ENCODE measurements around the gene AGPAT3.

The AGPAT3 gene

GRCh38 chr21:43979654-43980053 is 114.6 kb downstream of the AGPAT3 start:
- peaks cover 4% of the 10 kb centered on the region; the same call in 1 of the 2 replicates for H3K4me1 ChIP-seq (ENCODE audit: insufficient read depth, low read length)
- H3K27me3 ChIP-seq (ENCODE audit: insufficient read depth, low read length), result no peaks in the 10 kb centered on the region
- H3K9me3 ChIP-seq (ENCODE audit: insufficient read depth, low read depth, low read length), result no peaks in the 10 kb centered on the region
- no peak overlapping the region for H3K9ac ChIP-seq (ENCODE audit: low read depth, low read length)
- no peaks in the 10 kb centered on the region for H3K36me3 ChIP-seq (ENCODE audit: insufficient read depth, low read length)
- WGBS, result 94% methylated on average over 7 of the region's 7 CpGs
- no peak overlapping the region for H3K4me3 ChIP-seq (ENCODE audit: low read length)
- H3K27ac ChIP-seq (ENCODE audit: low read depth, low read length), result no peak overlapping the region

GRCh38 chr21:43981151-43981870 is 116.3 kb downstream of the AGPAT3 start:
- H3K9me3 ChIP-seq (ENCODE audit: insufficient read depth, low read depth, low read length), result no peaks in the 10 kb centered on the region
- WGBS, result 90% methylated on average over 26 of the region's 26 CpGs
- H3K4me1 ChIP-seq (ENCODE audit: insufficient read depth, low read length), result peaks cover 4% of the 10 kb centered on the region; the same call in 1 of the 2 replicates
- no peak overlapping the region for H3K9ac ChIP-seq (ENCODE audit: low read depth, low read length)
- no peaks in the 10 kb centered on the region for H3K36me3 ChIP-seq (ENCODE audit: insufficient read depth, low read length)
- no peak overlapping the region for H3K27ac ChIP-seq (ENCODE audit: low read depth, low read length)
- no peak overlapping the region for H3K4me3 ChIP-seq (ENCODE audit: low read length)
- no peaks in the 10 kb centered on the region for H3K27me3 ChIP-seq (ENCODE audit: insufficient read depth, low read length)

DNA sequence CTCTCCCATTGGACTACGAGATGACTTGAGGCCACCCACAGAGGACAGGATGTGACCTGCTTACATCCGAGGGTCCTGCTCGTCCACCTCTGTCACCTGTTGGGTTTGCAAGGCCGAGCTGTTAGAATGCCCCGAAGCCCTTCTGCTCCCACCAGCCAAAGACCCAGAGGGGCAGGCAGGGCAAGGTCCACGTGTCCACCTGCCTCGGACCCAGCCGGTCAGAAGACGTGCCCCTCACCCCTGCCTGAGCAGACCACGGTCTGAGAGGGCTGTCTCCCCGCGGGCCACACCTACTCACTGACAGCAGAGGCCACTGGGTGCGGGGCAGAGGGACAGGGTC is 116.8 kb downstream of the AGPAT3 start:
- no peak overlapping the region for H3K27ac ChIP-seq (ENCODE audit: low read depth, low read length)
- no peak overlapping the region for H3K9ac ChIP-seq (ENCODE audit: low read depth, low read length)
- no peak overlapping the region for H3K4me3 ChIP-seq (ENCODE audit: low read length)
- peaks cover 4% of the 10 kb centered on the region; the same call in 1 of the 2 replicates for H3K4me1 ChIP-seq (ENCODE audit: insufficient read depth, low read length)
- 64% methylated on average over 13 of the region's 13 CpGs for WGBS
- no peaks in the 10 kb centered on the region for H3K27me3 ChIP-seq (ENCODE audit: insufficient read depth, low read length)
- H3K36me3 ChIP-seq (ENCODE audit: insufficient read depth, low read length), result no peaks in the 10 kb centered on the region
- H3K9me3 ChIP-seq (ENCODE audit: insufficient read depth, low read depth, low read length), result no peaks in the 10 kb centered on the region

DNA sequence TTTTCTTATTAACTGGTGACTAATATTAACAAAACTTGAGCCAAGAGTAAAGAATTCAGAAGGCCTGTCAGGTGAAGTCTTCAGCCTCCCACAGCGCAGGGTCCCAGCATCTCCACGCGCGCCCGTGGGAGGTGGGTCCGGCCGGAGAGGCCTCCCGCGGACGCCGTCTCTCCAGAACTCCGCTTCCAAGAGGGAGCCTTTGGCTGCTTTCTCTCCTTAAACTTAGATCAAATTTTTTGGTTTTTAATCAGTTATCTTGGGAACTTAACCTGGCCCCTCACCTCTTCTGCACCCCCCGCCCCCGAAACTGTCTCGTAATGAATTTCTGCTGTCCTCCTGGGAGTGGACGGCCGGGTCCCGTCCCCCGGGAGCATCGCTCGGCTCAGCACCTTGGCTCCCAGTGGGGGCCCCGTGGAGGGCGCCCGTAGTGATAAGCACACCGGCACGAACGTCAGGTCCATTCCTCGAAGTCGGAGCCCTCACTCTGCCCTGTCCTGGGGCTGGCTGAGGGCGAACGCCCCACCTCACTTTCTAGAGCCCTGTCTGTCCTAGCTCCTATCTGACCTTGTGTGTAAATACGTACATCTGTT is 117.6 kb downstream of the AGPAT3 start:
- Histone ChIP-seq H3K4me1 (ENCODE audit: insufficient read depth, low read length) (peaks cover 4% of the 10 kb centered on the region; the same call in 1 of the 2 replicates), H3K9ac (ENCODE audit: low read depth, low read length) (no peak overlapping the region), H3K4me3 (ENCODE audit: low read length) (no peak overlapping the region), H3K9me3 (ENCODE audit: insufficient read depth, low read depth, low read length) (no peaks in the 10 kb centered on the region), H3K27ac (ENCODE audit: low read depth, low read length) (no peak overlapping the region), H3K27me3 (ENCODE audit: insufficient read depth, low read length) (no peaks in the 10 kb centered on the region), H3K36me3 (ENCODE audit: insufficient read depth, low read length) (no peaks in the 10 kb centered on the region)
- WGBS, result 95% methylated on average over 32 of the region's 32 CpGs

DNA sequence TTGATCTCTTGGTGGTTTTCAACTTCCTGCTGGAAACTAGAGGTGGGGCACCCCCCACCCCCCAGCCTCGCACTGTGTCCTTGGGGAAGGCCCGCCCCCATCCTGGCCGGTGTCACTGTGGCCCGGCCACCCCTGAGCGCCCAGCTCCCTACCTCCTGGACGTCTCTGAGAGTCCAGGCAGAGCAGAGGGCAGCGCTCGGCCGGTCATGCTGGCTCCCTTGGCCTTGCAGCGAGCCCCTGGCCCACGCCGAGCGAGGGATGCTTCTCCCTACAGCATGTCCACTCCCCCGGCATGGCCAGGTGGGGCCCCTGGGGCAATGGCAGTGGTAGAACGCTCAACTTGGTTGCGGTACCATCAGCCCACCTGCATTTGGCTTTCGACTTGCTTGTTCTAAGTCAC is 118.4 kb downstream of the AGPAT3 start:
- Histone ChIP-seq H3K27me3 (ENCODE audit: insufficient read depth, low read length) (no peaks in the 10 kb centered on the region), H3K9ac (ENCODE audit: low read depth, low read length) (no peak overlapping the region), H3K27ac (ENCODE audit: low read depth, low read length) (no peak overlapping the region), H3K36me3 (ENCODE audit: insufficient read depth, low read length) (no peaks in the 10 kb centered on the region), H3K4me1 (ENCODE audit: insufficient read depth, low read length) (peaks cover 4% of the 10 kb centered on the region; the same call in 1 of the 2 replicates), H3K4me3 (ENCODE audit: low read length) (no peak overlapping the region), H3K9me3 (ENCODE audit: insufficient read depth, low read depth, low read length) (no peaks in the 10 kb centered on the region)
- WGBS, result 91% methylated on average over 17 of the region's 17 CpGs

DNA sequence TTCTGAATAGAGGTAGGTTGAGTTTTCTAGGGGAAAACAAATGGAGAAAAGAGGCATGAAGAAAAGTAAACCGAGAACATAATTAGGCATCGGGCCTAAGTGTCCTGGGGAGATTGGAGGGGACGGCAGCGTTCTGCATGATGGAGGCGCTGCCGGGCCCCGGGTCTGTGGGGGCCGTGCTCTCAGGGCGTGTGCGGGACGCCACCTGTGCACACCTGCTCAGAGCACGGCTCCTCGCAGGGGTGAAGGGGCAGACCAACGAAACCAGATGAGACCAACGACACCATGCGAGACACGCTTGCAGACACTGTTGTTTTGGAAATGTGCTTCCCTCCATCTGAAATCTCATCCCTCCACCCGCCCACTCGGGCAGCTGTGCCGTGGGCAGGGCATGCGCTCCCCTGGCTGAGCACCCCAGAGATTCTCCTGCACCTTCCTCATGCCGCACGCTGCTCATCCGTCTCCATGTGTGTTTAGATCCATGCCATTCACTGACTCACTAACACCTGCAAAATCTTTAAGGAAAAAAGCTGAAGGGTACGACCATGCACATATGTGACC is 118.9 kb downstream of the AGPAT3 start:
- no peak overlapping the region for H3K9ac ChIP-seq (ENCODE audit: low read depth, low read length)
- no peaks in the 10 kb centered on the region for H3K36me3 ChIP-seq (ENCODE audit: insufficient read depth, low read length)
- peaks cover 4% of the 10 kb centered on the region; the same call in 1 of the 2 replicates for H3K4me1 ChIP-seq (ENCODE audit: insufficient read depth, low read length)
- no peaks in the 10 kb centered on the region for H3K9me3 ChIP-seq (ENCODE audit: insufficient read depth, low read depth, low read length)
- no peaks in the 10 kb centered on the region for H3K27me3 ChIP-seq (ENCODE audit: insufficient read depth, low read length)
- WGBS, result 94% methylated on average over 24 of the region's 25 CpGs
- H3K4me3 ChIP-seq (ENCODE audit: low read length), result no peak overlapping the region
- no peak overlapping the region for H3K27ac ChIP-seq (ENCODE audit: low read depth, low read length)

DNA sequence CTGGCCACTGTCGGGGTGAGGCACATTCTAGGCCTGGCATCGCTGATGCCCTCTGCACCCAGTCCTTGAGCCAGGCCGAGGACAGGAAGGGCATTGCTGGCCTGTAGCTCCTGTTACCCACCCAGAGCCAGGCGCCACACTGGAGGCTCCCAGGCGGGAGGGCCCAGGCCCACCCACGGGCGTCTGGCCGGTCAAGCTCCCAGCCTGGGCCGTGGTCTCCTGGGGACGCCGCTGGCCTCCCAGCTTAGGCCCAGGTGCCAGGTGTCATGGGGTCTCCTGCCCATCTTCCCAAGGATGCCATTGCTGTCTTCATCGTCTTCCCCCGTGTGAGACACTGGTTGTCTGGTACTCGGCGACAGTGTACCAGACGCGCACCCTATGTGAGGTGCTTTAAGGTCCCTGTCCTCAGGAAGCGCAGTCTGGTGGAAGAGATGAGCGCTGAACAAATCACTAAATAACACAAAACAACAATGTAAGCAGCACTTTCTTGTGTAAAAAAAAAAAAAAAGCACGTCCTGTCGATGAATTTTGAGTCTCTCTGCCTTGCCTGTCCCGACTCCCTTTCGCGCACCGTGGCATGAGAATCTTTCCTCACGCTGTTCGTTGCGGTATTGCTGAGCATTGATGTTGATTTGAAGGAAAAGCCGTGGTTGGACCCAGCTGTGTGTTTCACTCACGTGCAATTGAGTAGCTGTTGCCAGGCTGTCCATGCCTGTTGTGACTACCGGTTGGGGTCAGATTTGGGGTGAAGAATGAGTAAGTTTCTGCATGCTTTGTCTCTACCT is 120.1 kb downstream of the AGPAT3 start:
- Histone ChIP-seq H3K9ac (ENCODE audit: low read depth, low read length) (no peak overlapping the region; the same call in 1 of the 2 replicates), H3K4me3 (ENCODE audit: low read length) (no peak overlapping the region), H3K9me3 (ENCODE audit: insufficient read depth, low read depth, low read length) (no peaks in the 10 kb centered on the region), H3K4me1 (ENCODE audit: insufficient read depth, low read length) (peaks cover 4% of the 10 kb centered on the region; the same call in 1 of the 2 replicates), H3K36me3 (ENCODE audit: insufficient read depth, low read length) (no peaks in the 10 kb centered on the region), H3K27me3 (ENCODE audit: insufficient read depth, low read length) (no peaks in the 10 kb centered on the region), H3K27ac (ENCODE audit: low read depth, low read length) (no peak overlapping the region)
- WGBS, result 90% methylated on average over 31 of the region's 31 CpGs

GRCh38 chr21:43985690-43986251 is 120.7 kb downstream of the AGPAT3 start:
- Histone ChIP-seq H3K9ac (ENCODE audit: low read depth, low read length) (peak overlapping the region; percentile 27; the same call in 1 of the 2 replicates), H3K4me3 (ENCODE audit: low read length) (peak overlapping the region; percentile 28), H3K4me1 (ENCODE audit: insufficient read depth, low read length) (peaks cover 4% of the 10 kb centered on the region; the same call in 1 of the 2 replicates), H3K9me3 (ENCODE audit: insufficient read depth, low read depth, low read length) (no peaks in the 10 kb centered on the region), H3K27ac (ENCODE audit: low read depth, low read length) (no peak overlapping the region), H3K36me3 (ENCODE audit: insufficient read depth, low read length) (no peaks in the 10 kb centered on the region), H3K27me3 (ENCODE audit: insufficient read depth, low read length) (no peaks in the 10 kb centered on the region)
- WGBS, result 32% methylated on average over 22 of the region's 22 CpGs

DNA sequence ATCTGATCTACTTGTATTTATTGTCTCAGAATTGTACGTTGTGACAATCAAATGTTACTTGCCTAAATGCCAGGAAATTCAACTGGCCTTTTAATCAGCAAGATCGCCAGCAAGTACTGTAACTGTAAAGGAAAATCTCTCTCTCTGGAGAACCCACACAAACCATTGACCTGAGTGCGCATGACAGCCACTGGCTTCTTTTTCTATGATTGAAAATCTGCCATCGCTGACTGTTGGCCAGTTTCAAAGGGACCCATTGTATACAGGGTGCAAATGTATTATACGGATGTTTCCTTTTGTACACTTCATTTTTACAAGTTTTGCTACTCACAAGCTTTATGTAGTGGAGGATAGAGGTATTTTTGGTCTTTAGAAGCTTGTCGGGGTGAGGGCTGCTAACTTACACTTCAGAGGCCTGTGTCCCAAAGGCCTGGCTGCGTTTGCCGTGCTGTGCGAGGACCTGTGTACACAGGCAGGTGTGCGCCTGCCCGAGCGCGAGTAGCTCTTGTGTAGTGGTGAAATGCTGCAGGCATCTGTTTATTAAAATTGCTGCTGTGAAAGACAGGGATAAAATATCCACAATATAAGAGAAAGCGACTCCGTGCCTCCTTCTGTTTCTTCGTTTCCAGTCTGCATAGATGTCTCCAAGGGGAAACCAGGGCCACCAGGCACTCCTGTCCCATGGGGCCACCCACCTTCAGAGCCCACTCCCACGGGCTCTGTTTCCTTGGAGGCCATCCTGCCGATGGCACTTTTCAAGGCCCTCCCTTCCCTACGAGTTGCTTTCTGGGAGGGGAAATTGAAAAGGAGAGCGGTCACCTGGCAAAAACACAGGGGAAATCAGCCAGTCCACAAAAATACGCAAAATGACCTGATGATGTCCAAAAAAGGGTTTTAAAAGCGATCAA is 121.8 kb downstream of the AGPAT3 start:
- 90% methylated on average over 22 of the region's 22 CpGs for WGBS

GRCh38 chr21:43987509-43987908 is 122.5 kb downstream of the AGPAT3 start:
- H3K4me1 ChIP-seq (ENCODE audit: insufficient read depth, low read length), result no peaks in the 10 kb centered on the region
- no peaks in the 10 kb centered on the region for H3K9me3 ChIP-seq (ENCODE audit: insufficient read depth, low read depth, low read length)
- H3K27me3 ChIP-seq (ENCODE audit: insufficient read depth, low read length), result no peaks in the 10 kb centered on the region
- 95% methylated on average over 6 of the region's 6 CpGs for WGBS
- no peak overlapping the region for H3K9ac ChIP-seq (ENCODE audit: low read depth, low read length)
- H3K27ac ChIP-seq (ENCODE audit: low read depth, low read length), result no peak overlapping the region
- no peak overlapping the region for H3K4me3 ChIP-seq (ENCODE audit: low read length)
- no peaks in the 10 kb centered on the region for H3K36me3 ChIP-seq (ENCODE audit: insufficient read depth, low read length)

More for the DNA sequence above, 121.8 kb downstream of the AGPAT3 start:
- Histone ChIP-seq H3K27ac (ENCODE audit: low read depth, low read length) (no peak overlapping the region), H3K9me3 (ENCODE audit: insufficient read depth, low read depth, low read length) (no peaks in the 10 kb centered on the region), H3K27me3 (ENCODE audit: insufficient read depth, low read length) (no peaks in the 10 kb centered on the region), H3K4me1 (ENCODE audit: insufficient read depth, low read length) (peaks cover 4% of the 10 kb centered on the region; the same call in 1 of the 2 replicates), H3K4me3 (ENCODE audit: low read length) (no peak overlapping the region), H3K36me3 (ENCODE audit: insufficient read depth, low read length) (no peaks in the 10 kb centered on the region), H3K9ac (ENCODE audit: low read depth, low read length) (no peak overlapping the region)

All from HUES64 (cell line).